ENCODE measurements around the gene ASB2.

Gene ASB2

DNA sequence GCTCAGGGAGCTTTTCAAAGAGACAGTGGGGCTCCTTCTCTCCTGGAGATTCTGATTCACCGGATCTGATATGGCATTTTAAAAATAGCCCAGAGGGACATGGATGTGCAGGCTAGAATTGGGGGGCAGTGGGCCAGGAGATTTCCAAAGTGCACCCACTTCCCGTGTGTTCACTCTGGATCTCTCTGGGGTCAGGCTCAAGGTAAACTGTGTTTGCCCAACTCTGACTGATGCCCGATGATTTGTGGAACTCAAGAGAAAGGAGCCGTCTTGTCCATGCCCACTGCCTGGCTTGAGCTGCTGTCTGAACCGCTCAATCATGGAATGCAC, 31.3 kb downstream of the ASB2 start:
- DNase-seq = no peak

- DNase-seq = no peak
Observed at GRCh38 chr14:93944348-93945069, 31.9 kb downstream of the ASB2 start.

GRCh38 chr14:93943930-93944329, 32.4 kb downstream of the ASB2 start:
- no peak for DNase-seq

- no peak for DNase-seq
Observed at GRCh38 chr14:93943052-93943451, 33.3 kb downstream of the ASB2 start.

- DNase-seq = peak; percentile 63
Observed at GRCh38 chr14:93941293-93941910, 35.0 kb downstream of the ASB2 start.

DNA sequence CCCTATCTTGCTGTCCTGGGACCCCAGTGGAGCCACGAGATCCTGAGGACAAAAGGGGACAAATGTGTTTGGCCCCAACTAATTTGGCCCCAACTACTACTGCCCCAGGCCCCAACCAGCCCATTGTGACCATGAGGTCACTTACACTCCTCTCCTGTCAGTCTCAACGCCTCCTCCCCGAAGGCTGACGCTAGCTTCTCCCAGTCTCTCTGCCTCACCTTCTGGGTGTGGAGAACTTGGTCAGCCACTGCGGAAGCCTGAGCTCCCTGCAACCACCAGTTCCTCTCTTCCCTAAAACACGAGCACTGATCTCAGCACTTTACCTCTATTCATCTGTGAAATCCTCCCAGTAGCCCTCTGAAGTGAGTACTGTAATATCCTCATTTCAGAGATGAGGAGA, 35.9 kb downstream of the ASB2 start:
- DNase-seq = no peak

- peak; percentile 36 for DNase-seq
Observed at GRCh38 chr14:93939304-93940229, 36.8 kb downstream of the ASB2 start.

- no peak for DNase-seq
Observed at GRCh38 chr14:93938751-93939303, 37.5 kb downstream of the ASB2 start.

- no peak for DNase-seq
Observed at GRCh38 chr14:93937519-93937918, 38.9 kb downstream of the ASB2 start.

DNA sequence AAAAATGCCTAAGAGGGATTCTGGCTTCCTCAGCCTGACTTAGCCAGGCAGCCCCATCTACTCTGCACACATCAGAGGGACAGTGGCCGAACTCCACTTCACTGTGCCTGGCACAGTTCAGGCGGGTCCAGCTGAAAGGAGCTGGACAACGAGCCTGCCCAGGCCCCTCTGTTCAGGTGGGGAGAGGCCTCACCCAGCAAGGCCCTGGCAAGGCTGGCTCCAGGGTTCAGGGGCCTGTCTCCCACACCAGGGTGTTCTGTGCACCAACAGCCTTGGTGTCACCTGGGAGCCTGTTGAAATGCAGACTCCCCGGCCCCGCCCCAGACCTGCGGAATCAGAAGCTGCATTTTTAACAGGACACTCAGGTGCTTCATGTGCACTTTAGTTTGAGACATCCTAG, 39.4 kb downstream of the ASB2 start:
- DNase-seq = no peak

GRCh38 chr14:93936245-93936644, 40.1 kb downstream of the ASB2 start:
- no peak for DNase-seq

GRCh38 chr14:93935213-93935612, 41.2 kb downstream of the ASB2 start:
- no peak for DNase-seq

DNA sequence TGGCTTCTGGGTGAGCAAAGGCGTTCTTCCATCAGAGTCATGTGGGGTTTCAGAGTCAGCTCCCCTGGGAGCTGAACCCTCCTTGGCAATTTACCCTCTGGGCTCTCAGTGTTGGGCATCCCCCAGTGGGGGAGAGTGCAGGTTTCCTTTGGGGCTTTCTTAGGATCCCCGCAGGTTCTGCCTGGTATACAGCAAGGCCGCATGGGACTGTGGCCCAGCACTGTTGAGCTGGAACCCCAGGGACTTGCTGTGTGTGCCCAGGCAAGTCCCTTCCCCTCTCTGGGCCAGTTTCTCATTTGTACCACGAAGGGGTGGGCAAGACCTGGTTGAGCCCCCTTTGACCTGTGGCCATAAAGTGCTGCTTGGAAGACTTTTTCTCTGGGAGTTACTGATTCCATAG, 43.7 kb downstream of the ASB2 start:
- DNase-seq = no peak

DNA sequence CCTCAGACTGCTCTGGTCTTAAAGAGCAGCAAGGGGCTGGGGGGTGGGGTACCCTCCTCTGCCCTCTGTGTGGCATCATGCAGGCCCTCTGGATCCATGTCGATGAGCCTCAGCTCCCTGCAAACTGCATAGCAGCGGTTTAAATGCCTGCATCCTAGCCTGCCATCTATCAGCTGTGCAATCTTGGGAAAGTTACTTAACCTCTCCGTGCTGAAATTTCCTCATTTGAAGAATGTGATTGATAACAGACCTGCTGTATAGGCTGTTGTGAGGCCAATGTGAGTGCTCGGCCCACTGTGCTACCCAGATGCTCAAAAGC, 45.4 kb downstream of the ASB2 start:
- no peak for DNase-seq

DNA sequence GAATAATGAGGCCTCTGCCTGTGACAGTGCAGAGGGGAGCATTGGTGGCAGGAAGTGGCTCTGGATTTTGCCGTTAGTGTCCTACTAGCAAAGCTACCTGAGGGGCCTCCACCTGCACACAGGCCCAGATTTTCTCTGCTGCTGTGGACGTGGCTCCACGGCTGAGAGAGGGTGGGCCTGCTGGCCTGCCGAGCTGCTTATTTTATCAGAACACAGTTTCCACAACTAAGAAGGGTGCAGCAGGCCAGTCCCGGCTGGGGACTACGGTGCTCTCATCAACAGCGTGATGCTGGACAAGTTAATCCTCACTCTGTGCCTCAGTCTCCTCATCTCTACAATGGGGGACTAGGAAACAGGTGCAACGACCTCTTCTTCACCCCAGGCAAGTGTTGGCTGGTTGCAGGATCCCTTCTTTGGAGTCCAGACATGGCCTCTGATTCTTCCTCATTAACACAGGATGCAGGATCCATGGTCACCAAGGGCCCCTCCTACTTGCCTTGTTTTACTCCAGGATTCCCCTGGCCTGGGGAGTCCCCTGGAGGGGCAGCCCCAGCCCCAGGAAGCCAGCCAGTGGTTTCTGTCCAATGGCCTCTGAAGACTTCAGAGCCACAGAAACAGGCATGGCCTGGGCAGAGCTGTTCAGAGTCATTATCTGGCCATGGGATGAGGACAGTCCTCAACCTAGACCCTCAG, 45.9 kb downstream of the ASB2 start:
- no peak for DNase-seq

DNA sequence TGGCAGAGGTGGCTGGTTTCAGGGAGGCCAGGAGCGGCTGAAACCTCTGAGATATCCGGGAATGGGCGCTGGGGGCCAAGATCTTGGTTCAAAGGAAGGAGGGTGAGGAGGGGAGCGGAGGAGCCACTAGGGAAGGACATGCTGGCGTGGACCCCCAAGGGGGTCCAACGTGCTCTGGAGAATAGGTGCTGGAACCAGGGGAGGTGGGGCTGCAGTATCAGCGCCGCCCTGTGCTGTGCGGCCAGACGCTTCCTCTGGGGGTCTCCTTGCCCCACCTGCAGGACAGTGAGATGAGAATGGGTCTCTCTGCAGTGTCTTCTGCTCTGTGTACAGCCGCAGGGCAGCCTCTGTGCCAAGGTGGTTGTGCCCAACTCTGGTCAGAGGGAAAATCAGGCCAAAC, 46.7 kb downstream of the ASB2 start:
- DNase-seq = no peak

GRCh38 chr14:93929048-93929535, 47.3 kb downstream of the ASB2 start:
- no peak for DNase-seq

- DNase-seq = no peak
Observed at GRCh38 chr14:93928184-93929047, 48.0 kb downstream of the ASB2 start.

DNA sequence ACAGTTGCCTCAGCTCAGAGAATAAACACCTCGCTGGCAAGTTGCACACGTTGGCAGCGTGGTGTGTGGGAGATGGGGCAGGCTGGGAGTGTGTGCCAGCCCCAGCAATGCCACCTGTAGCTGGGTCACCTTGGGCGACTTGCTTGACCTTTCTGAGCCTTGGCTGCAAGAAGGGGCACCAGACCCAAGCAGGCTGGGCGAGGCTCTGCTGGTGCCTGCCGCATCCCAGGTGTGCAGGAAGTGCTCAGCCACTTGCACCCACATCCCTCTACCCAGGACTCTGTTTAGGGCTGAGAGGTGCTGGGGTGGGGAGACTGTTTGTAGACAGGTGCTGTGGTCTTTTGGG, 48.6 kb downstream of the ASB2 start:
- no peak for DNase-seq

- no peak for DNase-seq
Observed at GRCh38 chr14:93926873-93927799, 49.2 kb downstream of the ASB2 start, which contains the start of gene FAM181A. FAM181A (plus strand) TSS chr14:93927344; CDS start chr14:93928286, 942 bp downstream.
